ENCODE data around the gene QRICH2. TPM values are rescaled to one million over a fixed set of nuclear protein-coding genes. Genes with fewer than 3 reads are reported as not detected.
A peak's percentile ranks its signal among the peaks of the same experiment; 100 is the strongest.

Gene QRICH2
- total and polyA plus RNA-seq, 10 of the 15 experiments (the other 5 are each of a cell fraction or from before 2014, with no cell fraction given), result 0.04 to 0.72 (median 0.25) TPM

GRCh38 chr17:76271669-76272540, 36.2 kb downstream of the QRICH2 start (continued):
- TF ChIP-seq, protein P1, sequence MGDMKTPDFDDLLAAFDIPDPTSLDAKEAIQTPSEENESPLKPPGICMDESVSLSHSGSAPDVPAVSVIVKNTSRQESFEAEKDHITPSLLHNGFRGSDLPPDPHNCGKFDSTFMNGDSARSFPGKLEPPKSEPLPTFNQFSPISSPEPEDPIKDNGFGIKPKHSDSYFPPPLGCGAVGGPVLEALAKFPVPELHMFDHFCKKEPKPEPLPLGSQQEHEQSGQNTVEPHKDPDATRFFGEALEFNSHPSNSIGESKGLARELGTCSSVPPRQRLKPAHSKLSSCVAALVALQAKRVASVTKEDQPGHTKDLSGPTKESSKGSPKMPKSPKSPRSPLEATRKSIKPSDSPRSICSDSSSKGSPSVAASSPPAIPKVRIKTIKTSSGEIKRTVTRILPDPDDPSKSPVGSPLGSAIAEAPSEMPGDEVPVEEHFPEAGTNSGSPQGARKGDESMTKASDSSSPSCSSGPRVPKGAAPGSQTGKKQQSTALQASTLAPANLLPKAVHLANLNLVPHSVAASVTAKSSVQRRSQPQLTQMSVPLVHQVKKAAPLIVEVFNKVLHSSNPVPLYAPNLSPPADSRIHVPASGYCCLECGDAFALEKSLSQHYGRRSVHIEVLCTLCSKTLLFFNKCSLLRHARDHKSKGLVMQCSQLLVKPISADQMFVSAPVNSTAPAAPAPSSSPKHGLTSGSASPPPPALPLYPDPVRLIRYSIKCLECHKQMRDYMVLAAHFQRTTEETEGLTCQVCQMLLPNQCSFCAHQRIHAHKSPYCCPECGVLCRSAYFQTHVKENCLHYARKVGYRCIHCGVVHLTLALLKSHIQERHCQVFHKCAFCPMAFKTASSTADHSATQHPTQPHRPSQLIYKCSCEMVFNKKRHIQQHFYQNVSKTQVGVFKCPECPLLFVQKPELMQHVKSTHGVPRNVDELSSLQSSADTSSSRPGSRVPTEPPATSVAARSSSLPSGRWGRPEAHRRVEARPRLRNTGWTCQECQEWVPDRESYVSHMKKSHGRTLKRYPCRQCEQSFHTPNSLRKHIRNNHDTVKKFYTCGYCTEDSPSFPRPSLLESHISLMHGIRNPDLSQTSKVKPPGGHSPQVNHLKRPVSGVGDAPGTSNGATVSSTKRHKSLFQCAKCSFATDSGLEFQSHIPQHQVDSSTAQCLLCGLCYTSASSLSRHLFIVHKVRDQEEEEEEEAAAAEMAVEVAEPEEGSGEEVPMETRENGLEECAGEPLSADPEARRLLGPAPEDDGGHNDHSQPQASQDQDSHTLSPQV (IDR thresholded peaks at IDR 0.05), result 0 out of 2 replicates have a peak, but pooled peaks have one; percentile 11
- TF ChIP-seq IKZF1 (conservative IDR thresholded peaks at IDR 0.05) (peak; percentile 91), FOS (IDR thresholded peaks at IDR 0.05; ENCODE audit: borderline replicate concordance, extremely low read depth, insufficient read length) (no peak), E2F4 (IDR thresholded peaks at IDR 0.05; ENCODE audit: low read depth, low read length) (no peak), PAX8 (IDR thresholded peaks at IDR 0.05) (no peak), SMC3 (IDR thresholded peaks at IDR 0.05; ENCODE audit: borderline replicate concordance, low read length) (peak; percentile 22; the same call in 1 of the 2 replicates), SUPT20H (IDR thresholded peaks at IDR 0.05; ENCODE audit: borderline replicate concordance, control insufficient read depth, low read depth, low read length) (no peak), ZBTB33 (IDR thresholded peaks at IDR 0.05) (no peak), BCLAF1 (IDR thresholded peaks at IDR 0.05) (no peak; the same call in 1 of the 2 replicates), EGR1 (IDR thresholded peaks at IDR 0.05; ENCODE audit: borderline replicate concordance in 1 of 2, low read depth in 2 of 2, low read length in 2 of 2) (peak in 1 of 2 experiments; percentile 78; a peak in 2 of 3 replicates)
- TF ChIP-seq, protein P2, sequence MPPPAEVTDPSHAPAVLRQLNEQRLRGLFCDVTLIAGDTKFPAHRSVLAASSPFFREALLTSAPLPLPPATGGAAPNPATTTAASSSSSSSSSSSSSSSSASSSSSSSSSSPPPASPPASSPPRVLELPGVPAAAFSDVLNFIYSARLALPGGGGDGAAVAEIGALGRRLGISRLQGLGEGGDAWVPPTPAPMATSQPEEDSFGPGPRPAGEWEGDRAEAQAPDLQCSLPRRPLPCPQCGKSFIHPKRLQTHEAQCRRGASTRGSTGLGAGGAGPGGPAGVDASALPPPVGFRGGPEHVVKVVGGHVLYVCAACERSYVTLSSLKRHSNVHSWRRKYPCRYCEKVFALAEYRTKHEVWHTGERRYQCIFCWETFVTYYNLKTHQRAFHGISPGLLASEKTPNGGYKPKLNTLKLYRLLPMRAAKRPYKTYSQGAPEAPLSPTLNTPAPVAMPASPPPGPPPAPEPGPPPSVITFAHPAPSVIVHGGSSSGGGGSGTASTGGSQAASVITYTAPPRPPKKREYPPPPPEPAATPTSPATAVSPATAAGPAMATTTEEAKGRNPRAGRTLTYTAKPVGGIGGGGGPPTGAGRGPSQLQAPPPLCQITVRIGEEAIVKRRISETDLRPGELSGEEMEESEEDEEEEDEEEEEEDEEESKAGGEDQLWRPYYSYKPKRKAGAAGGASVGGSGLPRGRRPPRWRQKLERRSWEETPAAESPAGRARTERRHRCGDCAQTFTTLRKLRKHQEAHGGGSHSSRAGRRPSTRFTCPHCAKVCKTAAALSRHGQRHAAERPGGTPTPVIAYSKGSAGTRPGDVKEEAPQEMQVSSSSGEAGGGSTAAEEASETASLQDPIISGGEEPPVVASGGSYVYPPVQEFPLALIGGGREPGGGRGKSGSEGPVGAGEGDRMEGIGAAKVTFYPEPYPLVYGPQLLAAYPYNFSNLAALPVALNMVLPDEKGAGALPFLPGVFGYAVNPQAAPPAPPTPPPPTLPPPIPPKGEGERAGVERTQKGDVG (CRISPR knock-in tag; IDR thresholded peaks at IDR 0.05), result 0 out of 2 replicates have a peak, but pooled peaks have one; percentile 28
